ENCODE measurements around the gene QSOX1.

- TF ChIP-seq CTCF (conservative IDR thresholded peaks at IDR 0.05 in 1 of 2, IDR thresholded peaks at IDR 0.05 in 1 of 2; ENCODE audit: extremely low read depth in 1 of 2, insufficient read depth in 1 of 2, low read depth in 1 of 2, low read length in 2 of 2), result no peak
- TF ChIP-seq EZH2 (IDR thresholded peaks at IDR 0.05; ENCODE audit: borderline replicate concordance, low read length), result no peak
These were observed 70.7 kb downstream of the QSOX1 start for GRCh38 chr1:180225403-180225802.
